ENCODE data around the gene RAB28.
A peak's percentile ranks its signal among the peaks of the same experiment; 100 is the strongest.

Gene RAB28

GRCh38 chr4:13509442-13509841 lies 25.3 kb upstream of the RAB28 start:
- DNase-seq (ENCODE audit: low read depth): no peak

GRCh38 chr4:13504374-13504773 lies 20.2 kb upstream of the RAB28 start:
- DNase-seq (ENCODE audit: low read depth): no peak

GRCh38 chr4:13498469-13498868 lies 14.3 kb upstream of the RAB28 start:
- no peak for DNase-seq (ENCODE audit: low read depth)

GRCh38 chr4:13496605-13497004 lies 12.5 kb upstream of the RAB28 start:
- DNase-seq (ENCODE audit: low read depth): no peak

GRCh38 chr4:13495753-13496152 lies 11.6 kb upstream of the RAB28 start:
- no peak for DNase-seq (ENCODE audit: low read depth)

GRCh38 chr4:13493793-13494192 lies 9.7 kb upstream of the RAB28 start:
- DNase-seq (ENCODE audit: low read depth): no peak

- DNase-seq (ENCODE audit: low read depth): no peak
These were observed 8.6 kb upstream of the RAB28 start for GRCh38 chr4:13492747-13493146.

- DNase-seq (ENCODE audit: low read depth): peak; percentile 24
These were observed 645 bp upstream of the RAB28 start for GRCh38 chr4:13484749-13485221.

- DNase-seq (ENCODE audit: low read depth): peak; percentile 32
These were observed 395 bp downstream of the RAB28 start for GRCh38 chr4:13483768-13484121.

- no peak for DNase-seq (ENCODE audit: low read depth)
These were observed 888 bp downstream of the RAB28 start for GRCh38 chr4:13483136-13483767.

- peak; percentile 19 for DNase-seq (ENCODE audit: low read depth)
These were observed 2.6 kb downstream of the RAB28 start for GRCh38 chr4:13481569-13481968.

GRCh38 chr4:13478707-13479106 lies 5.4 kb downstream of the RAB28 start:
- no peak for DNase-seq (ENCODE audit: low read depth)

- no peak for DNase-seq (ENCODE audit: low read depth)
These were observed 6.0 kb downstream of the RAB28 start for GRCh38 chr4:13478131-13478530.

- DNase-seq (ENCODE audit: low read depth): peak; percentile 47
These were observed 7.2 kb downstream of the RAB28 start for GRCh38 chr4:13476915-13477314.

- no peak for DNase-seq (ENCODE audit: low read depth)
These were observed 8.0 kb downstream of the RAB28 start for GRCh38 chr4:13476152-13476551.

GRCh38 chr4:13471400-13471799 lies 12.7 kb downstream of the RAB28 start:
- DNase-seq (ENCODE audit: low read depth): no peak

GRCh38 chr4:13470379-13470778 lies 13.8 kb downstream of the RAB28 start:
- DNase-seq (ENCODE audit: low read depth): no peak

- DNase-seq (ENCODE audit: low read depth): no peak
These were observed 19.2 kb downstream of the RAB28 start for GRCh38 chr4:13464973-13465372.

- DNase-seq (ENCODE audit: low read depth): no peak
These were observed 19.6 kb downstream of the RAB28 start for GRCh38 chr4:13464543-13464942.

GRCh38 chr4:13461191-13461905 lies 22.8 kb downstream of the RAB28 start:
- no peak for DNase-seq (ENCODE audit: low read depth)

GRCh38 chr4:13455411-13455810 lies 28.7 kb downstream of the RAB28 start:
- no peak for DNase-seq (ENCODE audit: low read depth)

- no peak for DNase-seq (ENCODE audit: low read depth)
These were observed 29.4 kb downstream of the RAB28 start for GRCh38 chr4:13454786-13455185.

- no peak for DNase-seq (ENCODE audit: low read depth)
These were observed 31.1 kb downstream of the RAB28 start for GRCh38 chr4:13452927-13453579.

Data from GM04503 (cell line).